Uterus (tissue), 2 donors: Measurements from ENCODE around the gene CDC42EP4.

Source experiments
- POLR2A ChIP-seq, 2 donors: fragments of 450-650 bp; IDR thresholded peaks; one replicate each; pipeline ENCODE4 v1.6.1; 2016; ENCODE audit warnings: antibody characterized with exemption in 2 of 2, mild to moderate bottlenecking in 1 of 2, moderate library complexity in 1 of 2
- TF ChIP-seq, protein P1 (sequence below), 4 experiments: fragments of 200-600 bp in 2 of 4; fragments of 450-650 bp in 2 of 4; sonication (generic) in 2 of 4; IDR thresholded peaks; one replicate each; pipeline ENCODE4 v1.5.1; 2016 to 2019; ENCODE audit warnings: antibody characterized with exemption in 4 of 4, mild to moderate bottlenecking in 2 of 4, moderate library complexity in 1 of 4

DNA sequence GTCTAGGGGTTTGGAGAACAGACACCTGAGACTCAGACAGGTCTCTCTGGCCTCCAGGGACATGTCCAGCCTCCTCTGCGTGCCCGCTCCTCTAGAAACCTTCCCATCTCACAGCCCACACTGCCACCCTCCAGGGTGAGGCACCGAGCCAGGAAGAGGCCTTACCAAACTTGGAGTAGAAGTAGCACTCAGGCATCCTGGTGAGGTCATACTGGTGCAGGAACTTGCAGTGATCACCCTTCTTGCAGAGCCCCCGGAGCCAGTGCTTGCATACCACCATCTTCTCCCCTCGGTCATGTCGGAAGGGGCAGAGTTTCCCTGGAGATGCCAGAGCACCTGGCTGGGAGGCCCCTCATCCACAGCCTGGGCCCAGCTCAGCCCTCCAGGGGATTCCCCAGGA, 54.3 kb downstream of the CDC42EP4 start:
- TF ChIP-seq, protein P1, sequence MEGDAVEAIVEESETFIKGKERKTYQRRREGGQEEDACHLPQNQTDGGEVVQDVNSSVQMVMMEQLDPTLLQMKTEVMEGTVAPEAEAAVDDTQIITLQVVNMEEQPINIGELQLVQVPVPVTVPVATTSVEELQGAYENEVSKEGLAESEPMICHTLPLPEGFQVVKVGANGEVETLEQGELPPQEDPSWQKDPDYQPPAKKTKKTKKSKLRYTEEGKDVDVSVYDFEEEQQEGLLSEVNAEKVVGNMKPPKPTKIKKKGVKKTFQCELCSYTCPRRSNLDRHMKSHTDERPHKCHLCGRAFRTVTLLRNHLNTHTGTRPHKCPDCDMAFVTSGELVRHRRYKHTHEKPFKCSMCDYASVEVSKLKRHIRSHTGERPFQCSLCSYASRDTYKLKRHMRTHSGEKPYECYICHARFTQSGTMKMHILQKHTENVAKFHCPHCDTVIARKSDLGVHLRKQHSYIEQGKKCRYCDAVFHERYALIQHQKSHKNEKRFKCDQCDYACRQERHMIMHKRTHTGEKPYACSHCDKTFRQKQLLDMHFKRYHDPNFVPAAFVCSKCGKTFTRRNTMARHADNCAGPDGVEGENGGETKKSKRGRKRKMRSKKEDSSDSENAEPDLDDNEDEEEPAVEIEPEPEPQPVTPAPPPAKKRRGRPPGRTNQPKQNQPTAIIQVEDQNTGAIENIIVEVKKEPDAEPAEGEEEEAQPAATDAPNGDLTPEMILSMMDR (IDR thresholded peaks at IDR 0.05) = no peak
- TF ChIP-seq POLR2A (IDR thresholded peaks at IDR 0.05) = no peak
